Tibial nerve (tissue), 4 donors: ENCODE data around the gene TBCCD1. TPM values are rescaled to one million over a fixed set of nuclear protein-coding genes. Genes with fewer than 3 reads are reported as not detected.
"Not testable (repeated sequence)": the region's sequence is repeated elsewhere in the genome, so short reads cannot be mapped to it uniquely, and the experiment has no call there.

ENCODE experiments used
- DNase-seq, 2 donors: peaks; one replicate each; pipeline ENCODE4 v3.0.0-alpha.2; 2019; ENCODE audit warnings: low spot score in 2 of 2
- H3K27ac ChIP-seq, 4 donors: fragments of 200-600 bp; sonication (generic) in 3 of 4; one replicate each; pipeline ENCODE4 v1.5.1; 2017 to 2019; ENCODE audit warnings: mild to moderate bottlenecking in 1 of 4
- H3K27me3 ChIP-seq, 2 donors: fragments of 200-600 bp; sonication (generic) in 1 of 2; one replicate each; pipeline versions ENCODE4 v1.5.1 to v1.6.0; 2017 to 2019
- H3K36me3 ChIP-seq, 3 donors: fragments of 200-600 bp; sonication (generic); one replicate each; pipeline ENCODE4 v1.5.1; 2018 to 2019
- H3K4me1 ChIP-seq, 4 donors: fragments of 200-600 bp; sonication (generic) in 3 of 4; one replicate each; pipeline ENCODE4 v1.5.1; 2017 to 2019
- H3K4me3 ChIP-seq, 4 donors: fragments of 200-600 bp; sonication (generic) in 3 of 4; one replicate each; pipeline ENCODE4 v1.5.1; 2017 to 2019; ENCODE audit warnings: mild to moderate bottlenecking in 1 of 4, moderate library complexity in 1 of 4
- H3K9me3 ChIP-seq, 4 donors: fragments of 200-600 bp; sonication (generic) in 3 of 4; one replicate each; pipeline ENCODE4 v1.5.1; 2017 to 2019
- CTCF ChIP-seq, 5 experiments: fragments of 200-600 bp in 3 of 5; fragments of 450-650 bp in 2 of 5; sonication (generic) in 3 of 5; IDR thresholded peaks; one replicate each; pipeline ENCODE4 v1.5.1; 2016 to 2019; ENCODE audit warnings: antibody characterized with exemption in 5 of 5, mild to moderate bottlenecking in 3 of 5, moderate library complexity in 2 of 5
- EP300 ChIP-seq, 2 donors: sonication (generic); formaldehyde crosslinking; IDR thresholded peaks; one replicate each; pipeline ENCODE4 v1.6.1; 2017; ENCODE audit warnings: antibody characterized with exemption in 2 of 2, mild to moderate bottlenecking in 1 of 2
- POLR2A ChIP-seq, 2 donors: fragments of 450-650 bp; IDR thresholded peaks; one replicate each; pipeline ENCODE4 v1.6.1; 2017; ENCODE audit warnings: antibody characterized with exemption in 2 of 2, mild to moderate bottlenecking in 2 of 2, moderate library complexity in 2 of 2
- WGBS, 2 donors: methylation state at CpG; one replicate each; pipeline ENCODE4 v1.1.5; 2018; 5-methylcytosine and 5-hydroxymethylcytosine counted together
- total RNA-seq, 4 donors: library from RNA; depleted of rRNA; stranded (reverse); fragments of >200 nt; gene quantifications; one replicate each; pipeline ENCODE4 v1.1.0, GENCODE V29; 2016

The TBCCD1 gene
- total RNA-seq, 4 donors from 2014 or later, result 10.5 to 17.0 (median 11.4) TPM

DNA sequence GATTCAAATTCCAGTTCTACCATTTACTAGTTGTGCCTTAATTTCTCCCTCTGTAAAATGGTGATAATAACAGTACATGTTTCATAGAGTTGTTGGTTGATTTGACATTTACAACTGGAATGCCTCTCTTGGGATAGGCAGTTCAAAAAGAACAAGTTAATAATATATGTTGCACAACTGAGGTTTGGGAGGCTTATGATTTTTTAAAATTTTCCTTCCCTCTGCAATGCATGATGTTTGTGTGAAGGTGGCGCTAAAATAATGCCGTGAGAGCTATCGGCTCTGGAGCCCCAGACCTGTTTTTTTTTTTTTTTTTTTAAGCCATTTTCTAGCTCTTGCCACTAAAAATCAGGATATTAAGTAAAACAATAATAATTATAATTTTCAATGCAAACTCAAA lies 22.0 kb upstream of the TBCCD1 start:
- H3K9me3 ChIP-seq, result no peaks in the 10 kb centered on the region
- H3K4me3 ChIP-seq, result no peak overlapping the region
- no peaks in the 10 kb centered on the region for H3K27me3 ChIP-seq
- H3K36me3 ChIP-seq, result peaks cover 0 to 22% (median 1%) of the 10 kb centered on the region in 3 donors
- H3K4me1 ChIP-seq, result no peaks in the 10 kb centered on the region
- 41 to 45% methylated on average over 3 of the region's 3 CpGs for WGBS, 2 donors
- DNase-seq, result no peak
- H3K27ac ChIP-seq, result no peak overlapping the region
- no peak for TF ChIP-seq EP300 (IDR thresholded peaks at IDR 0.05)
- TF ChIP-seq POLR2A (IDR thresholded peaks at IDR 0.05), result no peak
- no peak for TF ChIP-seq CTCF (IDR thresholded peaks at IDR 0.05)

DNA sequence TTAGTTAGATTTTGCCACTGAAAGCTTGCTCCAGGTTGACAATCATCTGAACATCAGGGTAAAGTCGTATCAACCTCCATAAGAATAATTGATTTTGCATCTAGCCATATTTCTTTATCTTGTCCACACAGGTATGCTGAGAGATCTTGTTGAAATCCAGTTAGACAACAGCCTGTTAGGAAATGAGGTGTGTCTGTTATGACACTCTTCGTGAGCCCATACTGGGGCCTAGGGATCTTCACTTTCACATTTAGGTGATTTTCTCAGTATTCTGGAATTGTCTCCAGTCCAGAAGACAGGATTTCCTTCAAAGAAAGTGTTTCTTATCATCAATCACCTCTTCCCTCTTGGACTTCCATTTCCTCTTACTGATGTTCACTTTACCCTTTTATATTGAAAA lies 21.5 kb upstream of the TBCCD1 start:
- no peak for TF ChIP-seq CTCF (IDR thresholded peaks at IDR 0.05)
- TF ChIP-seq POLR2A (IDR thresholded peaks at IDR 0.05), result no peak
- TF ChIP-seq EP300 (IDR thresholded peaks at IDR 0.05), result no peak
- Histone ChIP-seq H3K27ac (no peak overlapping the region), H3K36me3 (peaks cover 0 to 27% (median 6%) of the 10 kb centered on the region in 3 donors), H3K9me3 (no peaks in the 10 kb centered on the region), H3K4me3 (no peak overlapping the region), H3K4me1 (no peaks in the 10 kb centered on the region), H3K27me3 (no peaks in the 10 kb centered on the region)
- no peak for DNase-seq
- 71 to 77% methylated on average over 2 of the region's 2 CpGs for WGBS, 2 donors

- Histone ChIP-seq H3K27me3 (no peaks in the 10 kb centered on the region), H3K4me3 (no peak overlapping the region), H3K36me3 (peaks cover 0 to 42% (median 6%) of the 10 kb centered on the region in 3 donors), H3K27ac (no peak overlapping the region), H3K4me1 (no peaks in the 10 kb centered on the region), H3K9me3 (no peaks in the 10 kb centered on the region)
- no peak for TF ChIP-seq POLR2A (IDR thresholded peaks at IDR 0.05)
- TF ChIP-seq EP300 (IDR thresholded peaks at IDR 0.05), result no peak
- TF ChIP-seq CTCF (IDR thresholded peaks at IDR 0.05), result no peak
- no peak for DNase-seq
These were observed 20.0 kb upstream of the TBCCD1 start for GRCh38 chr3:186587183-186587582.

DNA sequence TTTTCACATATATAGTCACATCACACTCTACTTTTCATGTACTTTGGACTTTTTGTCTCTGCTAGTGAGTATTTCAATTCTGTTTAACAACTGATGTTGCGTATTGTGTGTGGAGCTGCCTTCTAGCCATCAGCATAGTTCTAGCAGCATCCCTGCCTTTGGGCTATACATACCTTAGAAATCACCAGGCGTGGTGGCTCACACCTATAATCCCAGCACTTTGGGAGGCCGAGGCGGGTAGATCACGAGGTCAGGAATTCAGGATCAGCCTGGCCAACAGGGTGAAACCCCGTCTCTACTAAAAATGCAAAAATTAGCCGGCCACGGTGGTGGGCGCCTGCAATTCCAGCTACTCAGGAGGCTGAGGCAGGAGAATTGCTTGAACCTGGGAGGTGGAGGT lies 19.1 kb upstream of the TBCCD1 start:
- WGBS, 2 donors, result 90 to 94% methylated on average over 9 of the region's 9 CpGs
- not testable (repeated sequence) for H3K27ac ChIP-seq, H3K27me3 ChIP-seq, H3K4me1 ChIP-seq, H3K4me3 ChIP-seq, H3K9me3 ChIP-seq, DNase-seq
- peaks cover 0 to 51% (median 6%) of the 10 kb centered on the region in 3 donors for H3K36me3 ChIP-seq

GRCh38 chr3:186583831-186584230 lies 16.7 kb upstream of the TBCCD1 start:
- DNase-seq, result no peak
- no peak overlapping the region for H3K4me3 ChIP-seq
- no peaks in the 10 kb centered on the region for H3K4me1 ChIP-seq
- peaks cover 0 to 75% (median 6%) of the 10 kb centered on the region in 3 donors for H3K36me3 ChIP-seq
- TF ChIP-seq POLR2A (IDR thresholded peaks at IDR 0.05), result no peak
- TF ChIP-seq EP300 (IDR thresholded peaks at IDR 0.05), result no peak
- TF ChIP-seq CTCF (IDR thresholded peaks at IDR 0.05), result no peak
- no peak overlapping the region for H3K27ac ChIP-seq
- WGBS, 2 donors, result 71 to 76% methylated on average over 5 of the region's 5 CpGs
- no peaks in the 10 kb centered on the region for H3K27me3 ChIP-seq
- H3K9me3 ChIP-seq, result no peaks in the 10 kb centered on the region

DNA sequence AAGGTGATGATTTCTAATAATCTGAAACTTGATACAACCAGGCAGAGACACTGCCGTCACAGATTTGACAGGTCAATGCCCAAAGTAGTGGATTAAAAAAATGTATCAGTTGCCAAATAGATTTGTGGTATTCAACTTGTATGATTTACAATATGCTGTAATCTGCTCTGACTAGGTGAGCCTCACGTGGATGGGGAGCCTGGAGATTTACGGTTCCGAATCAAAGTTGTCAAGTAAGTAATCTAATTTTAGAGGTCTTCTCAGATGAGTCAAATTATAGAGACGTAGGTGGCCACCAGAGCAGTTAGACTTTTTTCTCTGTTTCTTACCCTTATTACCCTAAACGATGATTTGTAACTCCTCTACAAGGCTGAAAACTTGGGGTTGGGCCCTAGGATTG lies 15.4 kb upstream of the TBCCD1 start:
- H3K4me3 ChIP-seq, result no peak overlapping the region
- no peak for DNase-seq
- H3K9me3 ChIP-seq, result no peaks in the 10 kb centered on the region
- no peaks in the 10 kb centered on the region for H3K27me3 ChIP-seq
- H3K36me3 ChIP-seq, result peaks cover 0 to 88% (median 6%) of the 10 kb centered on the region in 3 donors
- TF ChIP-seq CTCF (IDR thresholded peaks at IDR 0.05) (no peak), EP300 (IDR thresholded peaks at IDR 0.05) (no peak), POLR2A (IDR thresholded peaks at IDR 0.05) (no peak)
- WGBS, 2 donors, result 94 to 95% methylated on average over 6 of the region's 6 CpGs
- H3K27ac ChIP-seq, result no peak overlapping the region
- H3K4me1 ChIP-seq, result no peaks in the 10 kb centered on the region
